HepG2 (cell line): ENCODE data around the gene CREBBP.

Source experiments
- FOSL1 ChIP-seq: sonication (generic); formaldehyde crosslinking; IDR thresholded peaks from 2 replicates; pipeline ENCODE4 v1.9.0; 2021; ENCODE audit warnings: missing genetic modification reagents, borderline replicate concordance
- FOXO4 ChIP-seq: sonication (generic); formaldehyde crosslinking; conservative IDR thresholded peaks from 2 replicates; pipeline ENCODE4 v1.8.1; 2023; ENCODE audit warnings: missing genetic modification reagents
- GABPB1 ChIP-seq: IDR thresholded peaks from 2 replicates; pipeline ENCODE4 v1.6.1; 2016; ENCODE audit warnings: mild to moderate bottlenecking, missing genetic modification reagents, moderate library complexity, missing compliant biosample characterization
- KDM5B ChIP-seq: sonication (generic); formaldehyde crosslinking; IDR thresholded peaks from 2 replicates; pipeline ENCODE4 v1.4.0; 2020; ENCODE audit warnings: missing genetic modification reagents, mild to moderate bottlenecking, borderline replicate concordance
- REST ChIP-seq, 2 experiments: IDR thresholded peaks; 2 replicates each; pipeline ENCODE4 v1.6.1; 2011 to 2012; ENCODE audit warnings: low read length in 2 of 2, borderline replicate concordance in 1 of 2, low read depth in 1 of 2, mild to moderate bottlenecking in 1 of 2, moderate library complexity in 1 of 2
- STAT6 ChIP-seq: sonication (generic); formaldehyde crosslinking; IDR thresholded peaks from 2 replicates; pipeline ENCODE4 v1.4.0; 2020; ENCODE audit warnings: missing genetic modification reagents, mild to moderate bottlenecking, borderline replicate concordance
- TERF1 ChIP-seq: sonication (generic); formaldehyde crosslinking; IDR thresholded peaks from 2 replicates; pipeline ENCODE4 v1.8.0; 2022; ENCODE audit warnings: mild to moderate bottlenecking, missing genetic modification reagents, moderate library complexity
- THYN1 ChIP-seq: sonication (generic); formaldehyde crosslinking; IDR thresholded peaks from 2 replicates; pipeline ENCODE4 v1.8.1; 2023; ENCODE audit warnings: low read depth, mild to moderate bottlenecking, moderate library complexity, missing genetic modification reagents, borderline replicate concordance
- ZBTB43 ChIP-seq: sonication (generic); formaldehyde crosslinking; conservative IDR thresholded peaks from 2 replicates; pipeline ENCODE4 v1.4.0; 2020; ENCODE audit warnings: missing genetic modification reagents
- ZBTB7A ChIP-seq: sonication (generic); formaldehyde crosslinking; IDR thresholded peaks from 2 replicates; pipeline ENCODE4 v1.8.0; 2022; ENCODE audit warnings: mild to moderate bottlenecking, missing genetic modification reagents
- ZFP36 ChIP-seq: fragments of 150-350 bp; IDR thresholded peaks from 2 replicates; pipeline ENCODE4 v1.6.1; 2018; ENCODE audit warnings: borderline replicate concordance, low read length, low read depth; ENCODE audit not compliant: partially characterized antibody
- ZNF280B ChIP-seq: sonication (generic); formaldehyde crosslinking; IDR thresholded peaks from 2 replicates; pipeline ENCODE4 v1.5.0; 2020; ENCODE audit warnings: missing genetic modification reagents, mild to moderate bottlenecking, borderline replicate concordance
- TF ChIP-seq, protein P1 (sequence below): sonication (generic); formaldehyde crosslinking; IDR thresholded peaks from 2 replicates; pipeline ENCODE4 v1.4.0; 2020; ENCODE audit warnings: missing genetic modification reagents
- TF ChIP-seq, protein P2 (sequence below): sonication (generic); formaldehyde crosslinking; IDR thresholded peaks from 2 replicates; pipeline ENCODE4 v1.5.0; 2020; ENCODE audit warnings: mild to moderate bottlenecking, missing genetic modification reagents, moderate library complexity

GRCh38 chr16:3841729-3842508, 38.6 kb downstream of the CREBBP start:
- TF ChIP-seq, protein P1, sequence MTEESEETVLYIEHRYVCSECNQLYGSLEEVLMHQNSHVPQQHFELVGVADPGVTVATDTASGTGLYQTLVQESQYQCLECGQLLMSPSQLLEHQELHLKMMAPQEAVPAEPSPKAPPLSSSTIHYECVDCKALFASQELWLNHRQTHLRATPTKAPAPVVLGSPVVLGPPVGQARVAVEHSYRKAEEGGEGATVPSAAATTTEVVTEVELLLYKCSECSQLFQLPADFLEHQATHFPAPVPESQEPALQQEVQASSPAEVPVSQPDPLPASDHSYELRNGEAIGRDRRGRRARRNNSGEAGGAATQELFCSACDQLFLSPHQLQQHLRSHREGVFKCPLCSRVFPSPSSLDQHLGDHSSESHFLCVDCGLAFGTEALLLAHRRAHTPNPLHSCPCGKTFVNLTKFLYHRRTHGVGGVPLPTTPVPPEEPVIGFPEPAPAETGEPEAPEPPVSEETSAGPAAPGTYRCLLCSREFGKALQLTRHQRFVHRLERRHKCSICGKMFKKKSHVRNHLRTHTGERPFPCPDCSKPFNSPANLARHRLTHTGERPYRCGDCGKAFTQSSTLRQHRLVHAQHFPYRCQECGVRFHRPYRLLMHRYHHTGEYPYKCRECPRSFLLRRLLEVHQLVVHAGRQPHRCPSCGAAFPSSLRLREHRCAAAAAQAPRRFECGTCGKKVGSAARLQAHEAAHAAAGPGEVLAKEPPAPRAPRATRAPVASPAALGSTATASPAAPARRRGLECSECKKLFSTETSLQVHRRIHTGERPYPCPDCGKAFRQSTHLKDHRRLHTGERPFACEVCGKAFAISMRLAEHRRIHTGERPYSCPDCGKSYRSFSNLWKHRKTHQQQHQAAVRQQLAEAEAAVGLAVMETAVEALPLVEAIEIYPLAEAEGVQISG (CRISPR knock-in tag), result no peak
- TF ChIP-seq, protein P2, sequence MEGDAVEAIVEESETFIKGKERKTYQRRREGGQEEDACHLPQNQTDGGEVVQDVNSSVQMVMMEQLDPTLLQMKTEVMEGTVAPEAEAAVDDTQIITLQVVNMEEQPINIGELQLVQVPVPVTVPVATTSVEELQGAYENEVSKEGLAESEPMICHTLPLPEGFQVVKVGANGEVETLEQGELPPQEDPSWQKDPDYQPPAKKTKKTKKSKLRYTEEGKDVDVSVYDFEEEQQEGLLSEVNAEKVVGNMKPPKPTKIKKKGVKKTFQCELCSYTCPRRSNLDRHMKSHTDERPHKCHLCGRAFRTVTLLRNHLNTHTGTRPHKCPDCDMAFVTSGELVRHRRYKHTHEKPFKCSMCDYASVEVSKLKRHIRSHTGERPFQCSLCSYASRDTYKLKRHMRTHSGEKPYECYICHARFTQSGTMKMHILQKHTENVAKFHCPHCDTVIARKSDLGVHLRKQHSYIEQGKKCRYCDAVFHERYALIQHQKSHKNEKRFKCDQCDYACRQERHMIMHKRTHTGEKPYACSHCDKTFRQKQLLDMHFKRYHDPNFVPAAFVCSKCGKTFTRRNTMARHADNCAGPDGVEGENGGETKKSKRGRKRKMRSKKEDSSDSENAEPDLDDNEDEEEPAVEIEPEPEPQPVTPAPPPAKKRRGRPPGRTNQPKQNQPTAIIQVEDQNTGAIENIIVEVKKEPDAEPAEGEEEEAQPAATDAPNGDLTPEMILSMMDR (CRISPR knock-in tag), result no peak
- TF ChIP-seq REST (IDR thresholded peaks at IDR 0.05; ENCODE audit: borderline replicate concordance in 1 of 2, low read depth in 1 of 2, low read length in 2 of 2) (no peak), KDM5B (CRISPR knock-in tag) (no peak), TERF1 (CRISPR knock-in tag) (no peak), FOSL1 (CRISPR knock-in tag) (no peak), ZBTB43 (no peak), ZNF280B (CRISPR knock-in tag) (no peak), STAT6 (no peak), FOXO4 (CRISPR knock-in tag) (no peak), THYN1 (CRISPR knock-in tag) (no peak), ZBTB7A (CRISPR knock-in tag) (no peak), GABPB1 (CRISPR knock-in tag) (no peak), ZFP36 (no peak)
